ENCODE results near the gene RPS15. TPM values are rescaled to one million over a fixed set of nuclear protein-coding genes. Genes with fewer than 3 reads are reported as not detected.

The RPS15 gene
- polyA plus RNA-seq (ENCODE audit: insufficient read length in 10 of 10): 1,000 to 10,000 TPM in 5 of 10 donors, 100 to 1,000 TPM in 5; 743 to 1,364 (median 1,019) TPM
- long read RNA-seq, donor 1, transcript RPS15-210 (3 exons, 873 nt): minor isoform, 65 of 1,105 reads
- long read RNA-seq, donor 1, transcript RPS15-209 (4 exons, 510 nt): major isoform, 898 of 1,105 reads
- long read RNA-seq, donor 1, transcript RPS15-203 (3 exons, 570 nt): minor isoform, 31 of 1,105 reads
- long read RNA-seq, donor 1, transcript RPS15-201 (4 exons, 534 nt): minor isoform, 44 of 1,105 reads
- long read RNA-seq, donor 1, partial matches to known transcripts: 16 of 1,105 reads
- long read RNA-seq, donor 1, other reads (novel, unspliced or antisense): 46 of 1,105 reads
- long read RNA-seq, donor 2, transcript RPS15-209 (4 exons, 510 nt): major isoform, 673 of 870 reads
- long read RNA-seq, donor 2, transcript RPS15-201 (4 exons, 534 nt): minor isoform, 60 of 870 reads
- long read RNA-seq, donor 2, transcript RPS15-210 (3 exons, 873 nt): minor isoform, 39 of 870 reads
- long read RNA-seq, donor 2, transcript RPS15-203 (3 exons, 570 nt): minor isoform, 26 of 870 reads
- long read RNA-seq, donor 2, partial matches to known transcripts: 18 of 870 reads
- long read RNA-seq, donor 2, other reads (novel, unspliced or antisense): 46 of 870 reads
- long read RNA-seq, donor 3, partial matches to known transcripts: 0 of 2 reads
- long read RNA-seq, donor 3, other reads (novel, unspliced or antisense): 0 of 2 reads
- long read RNA-seq, donor 4, transcript RPS15-201 (4 exons, 534 nt): minor isoform, 29 of 666 reads
- long read RNA-seq, donor 4, transcript RPS15-203 (3 exons, 570 nt): minor isoform, 25 of 666 reads
- long read RNA-seq, donor 4, transcript RPS15-210 (3 exons, 873 nt): minor isoform, 39 of 666 reads
- long read RNA-seq, donor 4, transcript RPS15-209 (4 exons, 510 nt): major isoform, 499 of 666 reads
- long read RNA-seq, donor 4, partial matches to known transcripts: 18 of 666 reads
- long read RNA-seq, donor 4, other reads (novel, unspliced or antisense): 48 of 666 reads
- long read RNA-seq, donor 5, transcript RPS15-209 (4 exons, 510 nt): major isoform, 1,090 of 1,328 reads
- long read RNA-seq, donor 5, transcript RPS15-203 (3 exons, 570 nt): minor isoform, 16 of 1,328 reads
- long read RNA-seq, donor 5, transcript RPS15-210 (3 exons, 873 nt): minor isoform, 61 of 1,328 reads
- long read RNA-seq, donor 5, transcript RPS15-201 (4 exons, 534 nt): minor isoform, 44 of 1,328 reads
- long read RNA-seq, donor 5, partial matches to known transcripts: 22 of 1,328 reads
- long read RNA-seq, donor 5, other reads (novel, unspliced or antisense): 84 of 1,328 reads
- long read RNA-seq, donor 6, transcript RPS15-210 (3 exons, 873 nt): minor isoform, 43 of 831 reads
- long read RNA-seq, donor 6, transcript RPS15-203 (3 exons, 570 nt): minor isoform, 6 of 831 reads
- long read RNA-seq, donor 6, transcript RPS15-201 (4 exons, 534 nt): minor isoform, 26 of 831 reads
- long read RNA-seq, donor 6, transcript RPS15-209 (4 exons, 510 nt): major isoform, 663 of 831 reads
- long read RNA-seq, donor 6, partial matches to known transcripts: 11 of 831 reads
- long read RNA-seq, donor 6, other reads (novel, unspliced or antisense): 73 of 831 reads
- long read RNA-seq, donor 7, transcript RPS15-209 (4 exons, 510 nt): major isoform, 547 of 641 reads
- long read RNA-seq, donor 7, transcript RPS15-201 (4 exons, 534 nt): minor isoform, 16 of 641 reads
- long read RNA-seq, donor 7, transcript RPS15-203 (3 exons, 570 nt): minor isoform, 8 of 641 reads
- long read RNA-seq, donor 7, transcript RPS15-210 (3 exons, 873 nt): minor isoform, 24 of 641 reads
- long read RNA-seq, donor 7, partial matches to known transcripts: 0 of 641 reads
- long read RNA-seq, donor 7, other reads (novel, unspliced or antisense): 41 of 641 reads
- long read RNA-seq, donor 8, transcript RPS15-201 (4 exons, 534 nt): minor isoform, 23 of 633 reads
- long read RNA-seq, donor 8, transcript RPS15-209 (4 exons, 510 nt): major isoform, 506 of 633 reads
- long read RNA-seq, donor 8, transcript RPS15-210 (3 exons, 873 nt): minor isoform, 36 of 633 reads
- long read RNA-seq, donor 8, transcript RPS15-203 (3 exons, 570 nt): minor isoform, 20 of 633 reads
- long read RNA-seq, donor 8, partial matches to known transcripts: 10 of 633 reads
- long read RNA-seq, donor 8, other reads (novel, unspliced or antisense): 34 of 633 reads
- long read RNA-seq, donor 9, transcript RPS15-210 (3 exons, 873 nt): minor isoform, 5 of 93 reads
- long read RNA-seq, donor 9, transcript RPS15-209 (4 exons, 510 nt): major isoform, 80 of 93 reads
- long read RNA-seq, donor 9, partial matches to known transcripts: 0 of 93 reads
- long read RNA-seq, donor 9, other reads (novel, unspliced or antisense): 0 of 93 reads

- peak; percentile 95 to 99 (median 98) for DNase-seq
Observed at GRCh38 chr19:1438035-1438932, at the start of gene RPS15. TSS of gene RPS15 (plus strand) at chr19:1438396. CDS start at chr19:1438426, 30 bp downstream.

GRCh38 chr19:1388637-1389026 lies 49.6 kb upstream of the RPS15 start:
- no peak for DNase-seq

GRCh38 chr19:1389033-1389940 lies 48.9 kb upstream of the RPS15 start:
- DNase-seq: no peak

GRCh38 chr19:1390890-1391423 lies 47.2 kb upstream of the RPS15 start:
- DNase-seq: no peak

- no peak for DNase-seq
Observed at GRCh38 chr19:1392407-1392806, 45.8 kb upstream of the RPS15 start.

GRCh38 chr19:1392939-1393530 lies 45.2 kb upstream of the RPS15 start:
- DNase-seq: no peak

- DNase-seq: no peak
Observed at GRCh38 chr19:1393841-1394240, 44.4 kb upstream of the RPS15 start.

GRCh38 chr19:1394252-1395193 lies 43.7 kb upstream of the RPS15 start:
- no peak for DNase-seq

- DNase-seq: no peak
Observed at GRCh38 chr19:1395194-1396018, 42.8 kb upstream of the RPS15 start.

GRCh38 chr19:1396019-1396767 lies 42.0 kb upstream of the RPS15 start:
- no peak for DNase-seq

GRCh38 chr19:1396768-1397679 lies 41.2 kb upstream of the RPS15 start:
- no peak for DNase-seq

GRCh38 chr19:1397838-1398237 lies 40.4 kb upstream of the RPS15 start:
- no peak for DNase-seq
